ENCODE measurements around the gene YJEFN3.

YJEFN3 gene

GRCh38 chr19:19486343-19487076, 42.2 kb upstream of the YJEFN3 start:
- DNase-seq (ENCODE audit: low read depth, low spot score): no peak
- no peak overlapping the region for H3K4me3 ChIP-seq (ENCODE audit: low read depth, low read length)
- no peak for TF ChIP-seq CTCF (IDR thresholded peaks at IDR 0.05; ENCODE audit: insufficient read depth, low read length, missing control alignments)
- ChIA-PET POLR2A (no interaction called here), CTCF (interaction anchor here (0.7 to 10.3 kb wide), 5 partner anchors 10 to 143 kb away, joined by 3 to 392 read pairs (median 3); no protein-coding TSS in a partner anchor)

GRCh38 chr19:19487077-19487949, 41.4 kb upstream of the YJEFN3 start:
- no peak for TF ChIP-seq CTCF (IDR thresholded peaks at IDR 0.05; ENCODE audit: insufficient read depth, low read length, missing control alignments)
- DNase-seq (ENCODE audit: low read depth, low spot score): no peak
- CTCF ChIA-PET: interaction anchor here (0.9 to 10.3 kb wide), 5 partner anchors 9 to 123 kb away, joined by 3 to 392 read pairs (median 4); no protein-coding TSS in a partner anchor
- POLR2A ChIA-PET: no interaction called here
- no peak overlapping the region for H3K4me3 ChIP-seq (ENCODE audit: low read depth, low read length)

- H3K4me3 ChIP-seq (ENCODE audit: low read depth, low read length): no peak overlapping the region
- ChIA-PET CTCF (interaction anchor here (0.9 to 10.3 kb wide), 9 partner anchors 8 to 200 kb away, joined by 3 to 392 read pairs (median 31); partner anchors contain the start of gene GATAD2A), POLR2A (interaction anchor here (0.5 to 0.7 kb wide), 2 partner anchors 87 to 103 kb away, joined by 3 to 5 read pairs; no protein-coding TSS in a partner anchor)
- DNase-seq (ENCODE audit: low read depth, low spot score): no peak
- no peak for TF ChIP-seq CTCF (IDR thresholded peaks at IDR 0.05; ENCODE audit: insufficient read depth, low read length, missing control alignments)
Measured at GRCh38 chr19:19487950-19488874, 40.5 kb upstream of the YJEFN3 start.

GRCh38 chr19:19488875-19489690, 39.6 kb upstream of the YJEFN3 start:
- ChIA-PET POLR2A (no interaction called here), CTCF (interaction anchor here (1.1 to 10.3 kb wide), 19 partner anchors 9 to 427 kb away, joined by 3 to 392 read pairs (median 11); partner anchors contain the start of genes GATAD2A, NDUFA13 and TSSK6)
- H3K4me3 ChIP-seq (ENCODE audit: low read depth, low read length): no peak overlapping the region
- TF ChIP-seq CTCF (IDR thresholded peaks at IDR 0.05; ENCODE audit: insufficient read depth, low read length, missing control alignments): no peak
- DNase-seq (ENCODE audit: low read depth, low spot score): peak; percentile 75

- POLR2A ChIA-PET: interaction anchor here (1.0 to 1.1 kb wide), 2 partner anchors 26 to 84 kb away, joined by 3 to 5 read pairs; partner anchors contain the start of genes GATAD2A and NDUFA13
- no peak for TF ChIP-seq CTCF (IDR thresholded peaks at IDR 0.05; ENCODE audit: insufficient read depth, low read length, missing control alignments)
- no peak overlapping the region for H3K4me3 ChIP-seq (ENCODE audit: low read depth, low read length)
- no peak for DNase-seq (ENCODE audit: low read depth, low spot score)
- CTCF ChIA-PET: interaction anchor here (0.6 to 10.3 kb wide), 39 partner anchors 10 to 1630 kb away, joined by 3 to 392 read pairs (median 7); partner anchors contain the start of genes GATAD2A, NDUFA13, RPL18A and TSSK6
Measured at GRCh38 chr19:19489804-19490204, 38.9 kb upstream of the YJEFN3 start.

Data from AG04449 (cell line).